Measurements from ENCODE around the gene REEP3.
"Not testable (repeated sequence)": the region's sequence is repeated elsewhere in the genome, so short reads cannot be mapped to it uniquely, and the experiment has no call there.

Gene REEP3

GRCh38 chr10:63549810-63550209 is 28.6 kb downstream of the REEP3 start:
- DNase-seq (ENCODE audit: low read depth in 3 of 3), result no peak

GRCh38 chr10:63553031-63553430 is 31.8 kb downstream of the REEP3 start:
- DNase-seq (ENCODE audit: low read depth in 3 of 3), result no peak

GRCh38 chr10:63553473-63553872 is 32.3 kb downstream of the REEP3 start:
- DNase-seq (ENCODE audit: low read depth in 3 of 3), result no peak

GRCh38 chr10:63554657-63555056 is 33.5 kb downstream of the REEP3 start:
- DNase-seq (ENCODE audit: low read depth in 3 of 3), result no peak

- no peak for DNase-seq (ENCODE audit: low read depth in 3 of 3)
Observed at GRCh38 chr10:63555330-63555729, 34.1 kb downstream of the REEP3 start.

- no peak for DNase-seq (ENCODE audit: low read depth in 3 of 3)
Observed at GRCh38 chr10:63558132-63558784, 37.1 kb downstream of the REEP3 start.

- no peak for DNase-seq (ENCODE audit: low read depth in 3 of 3)
Observed at GRCh38 chr10:63561341-63561740, 40.1 kb downstream of the REEP3 start.

GRCh38 chr10:63562391-63562790 is 41.2 kb downstream of the REEP3 start:
- DNase-seq (ENCODE audit: low read depth in 3 of 3), result no peak

GRCh38 chr10:63562857-63563256 is 41.7 kb downstream of the REEP3 start:
- no peak for DNase-seq (ENCODE audit: low read depth in 3 of 3)

- no peak for DNase-seq (ENCODE audit: low read depth in 3 of 3)
Observed at GRCh38 chr10:63563623-63564022, 42.4 kb downstream of the REEP3 start.

- DNase-seq (ENCODE audit: low read depth in 3 of 3), result not testable (repeated sequence)
Observed at GRCh38 chr10:63564731-63565130, 43.5 kb downstream of the REEP3 start.

GRCh38 chr10:63573068-63573697 is 52.0 kb downstream of the REEP3 start:
- DNase-seq (ENCODE audit: low read depth in 3 of 3), result no peak

GRCh38 chr10:63574011-63574410 is 52.8 kb downstream of the REEP3 start:
- no peak for DNase-seq (ENCODE audit: low read depth in 3 of 3)

GRCh38 chr10:63576501-63576900 is 55.3 kb downstream of the REEP3 start:
- no peak for DNase-seq (ENCODE audit: low read depth in 3 of 3)

GRCh38 chr10:63578501-63578900 is 57.3 kb downstream of the REEP3 start:
- no peak for DNase-seq (ENCODE audit: low read depth in 3 of 3)

GRCh38 chr10:63579371-63580014 is 58.3 kb downstream of the REEP3 start:
- DNase-seq (ENCODE audit: low read depth in 3 of 3), result no peak

- DNase-seq (ENCODE audit: low read depth in 3 of 3), result no peak
Observed at GRCh38 chr10:63582690-63583089, 61.5 kb downstream of the REEP3 start.

- DNase-seq (ENCODE audit: low read depth in 3 of 3), result no peak
Observed at GRCh38 chr10:63583397-63583796, 62.2 kb downstream of the REEP3 start.

GRCh38 chr10:63583909-63584724 is 62.9 kb downstream of the REEP3 start:
- DNase-seq (ENCODE audit: low read depth in 3 of 3), result no peak

- DNase-seq (ENCODE audit: low read depth in 3 of 3), result no peak
Observed at GRCh38 chr10:63584725-63585035, 63.5 kb downstream of the REEP3 start.

- no peak for DNase-seq (ENCODE audit: low read depth in 3 of 3)
Observed at GRCh38 chr10:63585041-63585440, 63.8 kb downstream of the REEP3 start.

- DNase-seq (ENCODE audit: low read depth in 3 of 3), result no peak
Observed at GRCh38 chr10:63586043-63586442, 64.8 kb downstream of the REEP3 start.

GRCh38 chr10:63587191-63587590 is 66.0 kb downstream of the REEP3 start:
- no peak for DNase-seq (ENCODE audit: low read depth in 3 of 3)
